GM12873 (cell line): ENCODE measurements around the gene AVEN.

Experiments
- TF ChIP-seq, protein P1 (sequence below): IDR thresholded peaks from 2 replicates; pipeline ENCODE4 v1.5.1; 2012; ENCODE audit warnings: low read depth, mild to moderate bottlenecking, moderate library complexity, low read length, control low read depth; ENCODE audit not compliant: insufficient read depth; ENCODE audit errors: missing control alignments

The AVEN gene

GRCh38 chr15:33932734-33933133 is 106.3 kb downstream of the AVEN start:
- TF ChIP-seq, protein P1, sequence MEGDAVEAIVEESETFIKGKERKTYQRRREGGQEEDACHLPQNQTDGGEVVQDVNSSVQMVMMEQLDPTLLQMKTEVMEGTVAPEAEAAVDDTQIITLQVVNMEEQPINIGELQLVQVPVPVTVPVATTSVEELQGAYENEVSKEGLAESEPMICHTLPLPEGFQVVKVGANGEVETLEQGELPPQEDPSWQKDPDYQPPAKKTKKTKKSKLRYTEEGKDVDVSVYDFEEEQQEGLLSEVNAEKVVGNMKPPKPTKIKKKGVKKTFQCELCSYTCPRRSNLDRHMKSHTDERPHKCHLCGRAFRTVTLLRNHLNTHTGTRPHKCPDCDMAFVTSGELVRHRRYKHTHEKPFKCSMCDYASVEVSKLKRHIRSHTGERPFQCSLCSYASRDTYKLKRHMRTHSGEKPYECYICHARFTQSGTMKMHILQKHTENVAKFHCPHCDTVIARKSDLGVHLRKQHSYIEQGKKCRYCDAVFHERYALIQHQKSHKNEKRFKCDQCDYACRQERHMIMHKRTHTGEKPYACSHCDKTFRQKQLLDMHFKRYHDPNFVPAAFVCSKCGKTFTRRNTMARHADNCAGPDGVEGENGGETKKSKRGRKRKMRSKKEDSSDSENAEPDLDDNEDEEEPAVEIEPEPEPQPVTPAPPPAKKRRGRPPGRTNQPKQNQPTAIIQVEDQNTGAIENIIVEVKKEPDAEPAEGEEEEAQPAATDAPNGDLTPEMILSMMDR: no peak

- TF ChIP-seq, protein P1: no peak
Observed at GRCh38 chr15:33926260-33926659, 112.7 kb downstream of the AVEN start.

GRCh38 chr15:33923446-33923845 is 115.6 kb downstream of the AVEN start:
- TF ChIP-seq, protein P1: no peak

DNA sequence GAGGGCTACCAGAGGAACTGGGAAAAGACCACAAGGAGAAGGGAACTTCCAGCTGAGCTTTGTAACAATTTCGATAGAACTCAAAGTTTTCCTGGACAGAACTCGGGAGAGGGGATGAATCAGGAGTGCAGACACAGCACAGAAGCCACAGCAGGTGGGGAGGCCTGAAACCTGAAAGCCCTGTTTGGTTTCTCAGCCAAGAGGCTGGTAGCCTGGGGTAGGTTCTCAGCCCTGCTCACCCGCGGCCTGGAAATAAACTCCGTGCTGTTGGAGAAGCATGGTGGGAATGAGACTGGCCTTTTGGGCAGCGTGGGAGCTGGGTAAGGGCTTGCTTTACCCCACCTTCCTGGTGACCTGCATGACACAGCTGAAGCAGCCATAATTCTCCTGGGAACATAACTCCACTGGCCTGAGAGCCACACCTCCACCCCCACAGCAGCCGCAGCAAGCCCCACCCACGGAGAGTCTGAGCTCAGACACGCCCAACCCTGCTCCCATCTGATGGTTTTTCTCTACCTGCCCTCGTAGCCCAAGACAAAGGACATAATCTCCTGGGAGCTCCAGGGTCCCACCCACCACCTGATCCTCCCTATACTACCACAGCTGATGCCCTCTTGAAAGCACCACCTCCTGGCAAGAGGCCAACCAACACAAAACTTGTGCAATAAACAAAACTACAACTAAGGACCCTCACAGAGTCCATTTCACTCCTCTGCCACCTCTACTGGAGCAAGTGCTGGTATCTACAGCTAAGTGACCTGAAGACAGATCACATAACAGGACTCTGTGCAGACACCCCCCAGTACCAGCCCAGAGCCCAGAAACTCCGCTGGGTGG is 123.2 kb downstream of the AVEN start:
- TF ChIP-seq, protein P1: no peak

DNA sequence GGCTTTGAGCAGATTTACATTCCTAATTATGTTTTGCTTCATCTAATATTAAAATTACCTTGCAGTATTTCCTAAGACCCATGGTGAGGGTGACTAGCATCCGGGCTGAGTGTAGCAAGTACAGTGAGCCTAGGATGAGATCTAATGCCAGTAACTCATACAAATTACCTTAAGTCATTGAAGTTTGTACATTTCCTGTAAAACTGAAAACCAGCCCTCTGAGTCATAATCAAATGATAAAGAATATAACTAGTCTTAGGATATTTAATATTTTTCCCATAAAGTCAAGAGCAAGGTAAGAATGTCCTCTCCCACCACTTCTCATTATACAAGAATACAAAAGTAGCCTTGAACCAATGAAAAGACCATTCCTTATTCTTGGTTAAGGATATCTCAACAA is 125.5 kb downstream of the AVEN start:
- TF ChIP-seq, protein P1: no peak

GRCh38 chr15:33912326-33912725 is 126.7 kb downstream of the AVEN start:
- TF ChIP-seq, protein P1: no peak

DNA sequence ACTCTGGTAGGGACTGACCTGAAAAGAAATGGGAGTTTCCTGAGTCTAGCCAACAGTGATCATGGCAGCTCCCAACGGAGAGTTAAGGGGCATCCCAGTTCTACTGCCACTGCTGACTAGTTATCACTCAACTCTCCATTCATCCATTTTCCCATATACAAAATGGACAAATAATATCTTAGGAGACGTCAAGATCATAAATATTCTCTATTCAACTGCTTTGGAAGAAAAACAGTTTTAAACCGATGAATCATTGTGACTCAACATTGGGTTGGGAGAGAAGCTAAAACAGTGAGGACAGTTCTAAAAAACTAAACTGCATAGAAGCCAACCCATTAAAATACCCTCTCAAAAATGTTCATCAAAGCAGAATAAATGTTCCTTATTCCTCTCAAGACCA is 128.3 kb downstream of the AVEN start:
- TF ChIP-seq, protein P1: no peak
